Aorta (tissue), 5 donors: ENCODE measurements around the gene AKAP6. TPM values are rescaled to one million over a fixed set of nuclear protein-coding genes. Genes with fewer than 3 reads are reported as not detected.

Source experiments
- ATAC-seq: fragments of 200-7000 bp; cut with Tn5 transposase; one replicate; pipeline ENCODE4 v1.9.1; 2022; ENCODE audit warnings: moderate library complexity; ENCODE audit not compliant: low FRiP score
- DNase-seq, 2 donors: peaks; one replicate each; pipeline ENCODE4 v3.0.0-alpha.2; 2020
- H3K27ac ChIP-seq, 2 donors: one replicate each; pipeline ENCODE4 v1.5.1; 2013; ENCODE audit warnings: low read length in 2 of 2, mild to moderate bottlenecking in 2 of 2, moderate library complexity in 2 of 2, control low read depth in 1 of 2, inconsistent platforms in 1 of 2, low read depth in 1 of 2
- H3K27me3 ChIP-seq, 2 donors: one replicate each; pipeline ENCODE4 v1.6.1; 2013; ENCODE audit warnings: control low read depth in 1 of 2, low read length in 1 of 2, mild to moderate bottlenecking in 1 of 2, moderate library complexity in 1 of 2; ENCODE audit not compliant: insufficient read depth in 2 of 2, control insufficient read depth in 1 of 2
- H3K36me3 ChIP-seq, 2 donors: one replicate each; pipeline ENCODE4 v1.6.1; 2013; ENCODE audit warnings: control low read depth in 1 of 2, low read length in 1 of 2, mild to moderate bottlenecking in 1 of 2; ENCODE audit not compliant: insufficient read depth in 2 of 2, control insufficient read depth in 1 of 2
- H3K4me1 ChIP-seq, 2 donors: one replicate each; pipeline ENCODE4 v1.6.1; 2013; ENCODE audit warnings: low read length in 2 of 2, control low read depth in 1 of 2, mild to moderate bottlenecking in 1 of 2, moderate library complexity in 1 of 2; ENCODE audit not compliant: insufficient read depth in 2 of 2, control insufficient read depth in 1 of 2
- H3K4me3 ChIP-seq, 2 donors: one replicate each; pipeline ENCODE4 v1.5.1; 2013; ENCODE audit warnings: low read length in 2 of 2, control low read depth in 1 of 2, mild to moderate bottlenecking in 1 of 2
- H3K9me3 ChIP-seq: one replicate; pipeline ENCODE4 v1.6.1; 2013; ENCODE audit warnings: mild to moderate bottlenecking, low read length; ENCODE audit not compliant: control insufficient read depth
- WGBS, 2 donors: extraction: QIAGEN DNeasy Blood & Tissue Kit; methylation state at CpG; one replicate each; pipeline ENCODE4 v1.1.7; 2013; 5-methylcytosine and 5-hydroxymethylcytosine counted together
- intact Hi-C, 2 donors: fragments of 100-400 bp; cut with DNase I; formaldehyde crosslinking; loops; one replicate each; pipeline versions ENCODE4 v1.14.2 to v1.15.0; 2022
- polyA plus RNA-seq, 2 donors: library from polyadenylated mRNA; stranded (reverse); fragments of 200-250 nt; gene quantifications; one replicate each; pipeline ENCODE4 v1.2.3, GENCODE V29; 2013
- total RNA-seq, 2 donors: library from RNA; stranded (reverse); fragmentation: NEBNext Ultra II Directional; extraction: Animal tissue kit (Norgen Biotek cat#: 25700); gene quantifications; one replicate each; pipeline ENCODE4 v1.2.1, GENCODE V29; 2021
- donor health status: healthy with polysubstance abuse.
- donor health status: Bipolar disorder and iron deficiency.
- donor health status: DM: no; HTN: no; CAD: no.
- donor health status: DM: no; HTN: no; CAD: no.
- donor health status: DM: yes; HTN: yes; CAD: no.

Gene AKAP6
- total and polyA plus RNA-seq, 4 donors = 7.4 to 211 (median 46.6) TPM

GRCh38 chr14:32342847-32343194 is 13.7 kb downstream of the AKAP6 start:
- Histone ChIP-seq H3K27me3 (peaks cover 0 to 2% of the 10 kb centered on the region in 2 donors), H3K4me3 (no peak overlapping the region), H3K9me3 (no peaks in the 10 kb centered on the region), H3K4me1 (peaks cover 0 to under 1% of the 10 kb centered on the region in 2 donors), H3K36me3 (no peaks in the 10 kb centered on the region), H3K27ac (no peak overlapping the region)
- DNase-seq (no peak), ATAC-seq (no peak)
- WGBS, 2 donors = 40 to 58% methylated on average over 2 of the region's 2 CpGs
- intact Hi-C loops = no loop called here

GRCh38 chr14:32343926-32344430 is 14.9 kb downstream of the AKAP6 start:
- intact Hi-C loops = no loop called here
- 94 to 96% methylated on average over 2 of the region's 2 CpGs for WGBS, 2 donors
- H3K4me3 ChIP-seq = no peak overlapping the region
- no peak for DNase-seq
- peaks cover 0 to 2% of the 10 kb centered on the region in 2 donors for H3K27me3 ChIP-seq
- H3K4me1 ChIP-seq = no peaks in the 10 kb centered on the region
- H3K36me3 ChIP-seq = no peaks in the 10 kb centered on the region
- H3K9me3 ChIP-seq = no peaks in the 10 kb centered on the region
- H3K27ac ChIP-seq = no peak overlapping the region
- ATAC-seq = no peak

- intact Hi-C loops = no loop called here
- H3K4me1 ChIP-seq = no peaks in the 10 kb centered on the region
- DNase-seq = no peak
- no peaks in the 10 kb centered on the region for H3K9me3 ChIP-seq
- H3K36me3 ChIP-seq = no peaks in the 10 kb centered on the region
- no peak for ATAC-seq
- peaks cover 0 to 2% of the 10 kb centered on the region in 2 donors for H3K27me3 ChIP-seq
- H3K4me3 ChIP-seq = no peak overlapping the region
- no peak overlapping the region for H3K27ac ChIP-seq
- WGBS, 2 donors = 85 to 97% methylated on average over 1 of the region's 1 CpG
Measured at GRCh38 chr14:32345311-32345791, 16.3 kb downstream of the AKAP6 start.

GRCh38 chr14:32349322-32349721 is 20.2 kb downstream of the AKAP6 start:
- intact Hi-C loops = no loop called here
- Histone ChIP-seq H3K4me1 (no peaks in the 10 kb centered on the region), H3K27me3 (peaks cover 0 to 2% of the 10 kb centered on the region in 2 donors), H3K27ac (no peak overlapping the region), H3K9me3 (no peaks in the 10 kb centered on the region), H3K36me3 (no peaks in the 10 kb centered on the region), H3K4me3 (no peak overlapping the region)
- WGBS, 2 donors = 76 to 82% methylated on average over 4 of the region's 4 CpGs
- DNase-seq = no peak
- ATAC-seq = no peak

- no peaks in the 10 kb centered on the region for H3K4me1 ChIP-seq
- no peak for ATAC-seq
- no peak overlapping the region for H3K4me3 ChIP-seq
- intact Hi-C loops = no loop called here
- no peaks in the 10 kb centered on the region for H3K9me3 ChIP-seq
- no peak for DNase-seq
- 17 to 48% methylated on average over 1 of the region's 1 CpG for WGBS, 2 donors
- H3K27me3 ChIP-seq = peaks cover 0 to 2% of the 10 kb centered on the region in 2 donors
- H3K27ac ChIP-seq = no peak overlapping the region
- H3K36me3 ChIP-seq = no peaks in the 10 kb centered on the region
Measured at GRCh38 chr14:32350020-32350419, 20.9 kb downstream of the AKAP6 start.

GRCh38 chr14:32352631-32353030 is 23.5 kb downstream of the AKAP6 start:
- DNase-seq (no peak), ATAC-seq (no peak)
- H3K27me3 ChIP-seq = no peaks in the 10 kb centered on the region
- no peak overlapping the region for H3K4me3 ChIP-seq
- H3K36me3 ChIP-seq = no peaks in the 10 kb centered on the region
- no peak overlapping the region for H3K27ac ChIP-seq
- no peaks in the 10 kb centered on the region for H3K9me3 ChIP-seq
- intact Hi-C loops = no loop called here
- H3K4me1 ChIP-seq = no peaks in the 10 kb centered on the region
- WGBS, 2 donors = 66 to 75% methylated on average over 4 of the region's 4 CpGs

GRCh38 chr14:32354716-32355115 is 25.6 kb downstream of the AKAP6 start:
- no peaks in the 10 kb centered on the region for H3K4me1 ChIP-seq
- H3K4me3 ChIP-seq = no peak overlapping the region
- WGBS, 2 donors = 78 to 82% methylated on average over 3 of the region's 3 CpGs
- no peak overlapping the region for H3K27ac ChIP-seq
- intact Hi-C loops = no loop called here
- no peaks in the 10 kb centered on the region for H3K36me3 ChIP-seq
- H3K27me3 ChIP-seq = peaks cover 0 to 2% of the 10 kb centered on the region in 2 donors
- ATAC-seq (no peak), DNase-seq (no peak)
- no peaks in the 10 kb centered on the region for H3K9me3 ChIP-seq

- intact Hi-C loops = no loop called here
- Histone ChIP-seq H3K9me3 (no peaks in the 10 kb centered on the region), H3K27ac (no peak overlapping the region), H3K36me3 (no peaks in the 10 kb centered on the region), H3K4me1 (no peaks in the 10 kb centered on the region), H3K4me3 (no peak overlapping the region), H3K27me3 (peaks cover 0 to 2% of the 10 kb centered on the region in 2 donors)
- WGBS, 2 donors = 80 to 82% methylated on average over 3 of the region's 3 CpGs
- no peak for ATAC-seq
- DNase-seq = no peak
Measured at GRCh38 chr14:32358781-32359180, 29.7 kb downstream of the AKAP6 start.

- Histone ChIP-seq H3K36me3 (no peaks in the 10 kb centered on the region), H3K9me3 (no peaks in the 10 kb centered on the region), H3K4me1 (no peaks in the 10 kb centered on the region), H3K4me3 (no peak overlapping the region), H3K27me3 (peaks cover 0 to 2% of the 10 kb centered on the region in 2 donors), H3K27ac (no peak overlapping the region)
- DNase-seq (no peak), ATAC-seq (no peak)
- intact Hi-C loops = no loop called here
- 95 to 99% methylated on average over 2 of the region's 2 CpGs for WGBS, 2 donors
Measured at GRCh38 chr14:32361674-32362073, 32.6 kb downstream of the AKAP6 start.
